ENCODE measurements around the gene CPVL. TPM values are rescaled to one million over a fixed set of nuclear protein-coding genes. Genes with fewer than 3 reads are reported as not detected.

The CPVL gene
- total and polyA plus RNA-seq, 2 of the 4 experiments (the other 2 are of a cell fraction), result not detected

- H4K8ac ChIP-seq (ENCODE audit: low read depth in 2 of 2, low read length in 2 of 2), result no peak overlapping the region
- H2BK120ac ChIP-seq (ENCODE audit: low read depth, low read length), result no peak overlapping the region
- ChIA-PET CTCF (no interaction called here), POLR2A (ENCODE audit: unreplicated experiment) (no interaction called here)
- no peaks in the 10 kb centered on the region for H3K9me3 ChIP-seq (ENCODE audit: control insufficient read depth, insufficient read depth, low read length)
- no peak overlapping the region for H3K56ac ChIP-seq (ENCODE audit: extremely low read depth, insufficient read depth, low read length)
- no peak overlapping the region for H3K9ac ChIP-seq (ENCODE audit: low read depth, low read length)
- no peak overlapping the region for H2BK20ac ChIP-seq (ENCODE audit: low read depth, low read length)
- WGBS, 2 experiments (ENCODE audit: extremely low coverage in 2 of 2, insufficient read length in 1 of 2), result no CpG with 5 or more reads among the region's 1 CpG
- no peak overlapping the region for H4K5ac ChIP-seq (ENCODE audit: low read depth, low read length)
- no peaks in the 10 kb centered on the region for H3K36me3 ChIP-seq (ENCODE audit: control insufficient read depth, insufficient read depth, low read length)
- no peak overlapping the region for H2BK5ac ChIP-seq (ENCODE audit: low read depth, low read length, poor library complexity, severe bottlenecking)
- no peak overlapping the region for H3K14ac ChIP-seq (replicated peaks; ENCODE audit: low read depth, low read length)
- no peak overlapping the region for H3K27ac ChIP-seq (ENCODE audit: insufficient read depth, low read length)
- no peak for ATAC-seq (ENCODE audit: low read depth)
- in situ Hi-C loops (cut with MboI; ENCODE audit: low sequenced_read_pairs) (no loop called here), intact Hi-C loops (cut with micrococcal nuclease) (no loop called here), dilution Hi-C loops (cut with HindIII; ENCODE audit: low sequenced_read_pairs, unreplicated experiment) (no loop called here)
- no peaks in the 10 kb centered on the region for H3K27me3 ChIP-seq (ENCODE audit: control insufficient read depth, insufficient read depth, low read length)
- no peak overlapping the region for H3K18ac ChIP-seq (ENCODE audit: low read depth, low read length)
- H2AFZ ChIP-seq (replicated peaks; ENCODE audit: low read length, poor library complexity), result no peak overlapping the region
- TF ChIP-seq RFX5 (IDR thresholded peaks at IDR 0.05; ENCODE audit: low read depth, low read length) (no peak), CTCF (conservative IDR thresholded peaks at IDR 0.05; ENCODE audit: low read depth, low read length) (no peak), CEBPB (IDR thresholded peaks at IDR 0.05; ENCODE audit: low read depth, low read length) (no peak), RAD21 (IDR thresholded peaks at IDR 0.05; ENCODE audit: low read length) (no peak), USF2 (IDR thresholded peaks at IDR 0.05; ENCODE audit: low read depth, low read length) (no peak), SMC3 (IDR thresholded peaks at IDR 0.05; ENCODE audit: low read depth, low read length) (no peak), RCOR1 (IDR thresholded peaks at IDR 0.05; ENCODE audit: insufficient replicate concordance, low read length) (no peak), CHD1 (IDR thresholded peaks at IDR 0.05; ENCODE audit: low read depth, low read length) (no peak), NFE2L2 (IDR thresholded peaks at IDR 0.05; ENCODE audit: low read depth, low read length) (no peak), MAZ (IDR thresholded peaks at IDR 0.05; ENCODE audit: borderline replicate concordance, low read depth, low read length) (no peak), ELK1 (IDR thresholded peaks at IDR 0.05; ENCODE audit: borderline replicate concordance, low read depth, low read length) (no peak), MXI1 (IDR thresholded peaks at IDR 0.05; ENCODE audit: borderline replicate concordance, low read depth, low read length) (no peak), POLR2A (IDR thresholded peaks at IDR 0.05; ENCODE audit: low read depth, low read length) (no peak), BHLHE40 (IDR thresholded peaks at IDR 0.05; ENCODE audit: low read depth, low read length) (no peak), FOS (IDR thresholded peaks at IDR 0.05; ENCODE audit: low read depth, low read length) (no peak)
- BruUV-seq (replicated peaks), result no TSS peak
- H2AK5ac ChIP-seq (ENCODE audit: low read depth, low read length), result no peak overlapping the region
- H2BK15ac ChIP-seq (ENCODE audit: low read depth, low read length), result no peak overlapping the region
- no peak overlapping the region for H4K91ac ChIP-seq (ENCODE audit: insufficient read depth, low read depth, low read length)
- no peaks in the 10 kb centered on the region for H4K20me1 ChIP-seq (ENCODE audit: insufficient read depth, low read length)
- no peak overlapping the region for H3K4me3 ChIP-seq (ENCODE audit: insufficient read depth, low read depth, low read length)
- DNase-seq, result no peak
- H3K9me1 ChIP-seq (ENCODE audit: insufficient read depth, low read length), result no peaks in the 10 kb centered on the region
- no peak overlapping the region for H3K23ac ChIP-seq (ENCODE audit: low read depth, low read length)
- H3K4me2 ChIP-seq (ENCODE audit: low read depth, low read length), result no peak overlapping the region
- no peaks in the 10 kb centered on the region for H3K79me1 ChIP-seq (ENCODE audit: low read depth in 1 of 2, low read length in 2 of 2)
- H3K4ac ChIP-seq (ENCODE audit: low read depth, low read length), result no peak overlapping the region
- H3K4me1 ChIP-seq (ENCODE audit: control insufficient read depth, insufficient read depth, low read length), result no peaks in the 10 kb centered on the region
- no peak overlapping the region for H2AK9ac ChIP-seq (replicated peaks; ENCODE audit: low read depth, low read length, poor library complexity)
Measured at GRCh38 chr7:29075606-29076005, 70.7 kb downstream of the CPVL start.

Measured in IMR-90 (cell line).